PC-3 (cell line): Measurements from ENCODE around the gene FAM234A. TPM values are rescaled to one million over a fixed set of nuclear protein-coding genes. Genes with fewer than 3 reads are reported as not detected.

Source experiments
- ATAC-seq: fragments of 200-7000 bp; cut with Tn5 transposase; 2 replicates; pipeline ENCODE4 v1.9.1; 2020; ENCODE audit warnings: mild to moderate bottlenecking, moderate library complexity
- BruUV-seq: library from RNA; stranded (reverse); fragments of 400-500 nt; replicated peaks from 2 replicates; lab custom pipeline; 2021; lab: Mats Ljungman, UMichigan
- CTCF ChIA-PET: fragments of 300-600 bp; sonication (Branson Sonifier 250); formaldehyde crosslinking; loops from one replicate; lab custom pipeline; 2022; ENCODE audit warnings: antibody characterized with exemption; lab: Charles Lee
- POLR2A ChIA-PET: fragments of 300-600 bp; sonication (Branson Sonifier 250); formaldehyde crosslinking; loops from one replicate; lab custom pipeline; 2022; ENCODE audit warnings: antibody characterized with exemption; ENCODE audit not compliant: unreplicated experiment; lab: Charles Lee
- DNase-seq: peaks from one replicate; pipeline ENCODE4 v3.0.0-alpha.2; 2015
- H2AFZ ChIP-seq: fragments of 300-600 bp; sonication (generic); 2 replicates; pipeline ENCODE4 v1.6.0; 2016; ENCODE audit warnings: antibody characterized with exemption, low read length
- H3F3A ChIP-seq: fragments of 300-600 bp; sonication (generic); one replicate; pipeline ENCODE4 v1.6.0; 2017; ENCODE audit warnings: antibody characterized with exemption, low read length, control low read depth, mild to moderate bottlenecking; ENCODE audit not compliant: unreplicated experiment
- H3K27ac ChIP-seq: fragments of 300-600 bp; sonication (generic); 2 replicates; pipeline ENCODE4 v1.5.1; 2016; ENCODE audit warnings: mild to moderate bottlenecking, low read length
- H3K27me3 ChIP-seq: fragments of 300-600 bp; sonication (generic); 2 replicates; pipeline ENCODE4 v1.6.1; 2016; ENCODE audit warnings: low read length, mixed read lengths
- H3K36me3 ChIP-seq: fragments of 300-600 bp; sonication (generic); 2 replicates; pipeline ENCODE4 v1.6.1; 2016; ENCODE audit warnings: low read depth, mixed run types, low read length, mixed read lengths
- H3K4me1 ChIP-seq: fragments of 300-600 bp; sonication (generic); 2 replicates; pipeline ENCODE4 v1.5.1; 2016; ENCODE audit warnings: low read length; ENCODE audit not compliant: insufficient read depth
- H3K4me2 ChIP-seq: fragments of 300-600 bp; sonication (generic); 2 replicates; pipeline ENCODE4 v1.6.0; 2016; ENCODE audit warnings: low read length
- H3K4me3 ChIP-seq: fragments of 300-600 bp; sonication (generic); 2 replicates; pipeline ENCODE4 v1.5.1; 2016; ENCODE audit warnings: mild to moderate bottlenecking, low read length, mixed read lengths
- H3K79me2 ChIP-seq: fragments of 300-600 bp; sonication (generic); 2 replicates; pipeline ENCODE4 v1.6.1; 2017; ENCODE audit warnings: low read length, mixed read lengths
- H3K9ac ChIP-seq: fragments of 300-600 bp; sonication (generic); 2 replicates; pipeline ENCODE4 v1.6.0; 2016; ENCODE audit warnings: mild to moderate bottlenecking, low read length
- H3K9me2 ChIP-seq: fragments of 300-600 bp; sonication (generic); replicated peaks from 2 replicates; pipeline ENCODE4 v1.6.1; 2016; ENCODE audit warnings: mixed run types, low read length, mixed read lengths
- H3K9me3 ChIP-seq: fragments of 300-600 bp; sonication (generic); 2 replicates; pipeline ENCODE4 v1.6.1; 2016; ENCODE audit warnings: low read length, mixed read lengths
- H4K20me1 ChIP-seq: fragments of 300-600 bp; sonication (generic); 2 replicates; pipeline ENCODE4 v1.6.1; 2016; ENCODE audit warnings: low read length, mixed read lengths
- CTCF ChIP-seq: fragments of 300-600 bp; sonication (generic); conservative IDR thresholded peaks from 2 replicates; pipeline ENCODE4 v1.5.1; 2017; ENCODE audit warnings: antibody characterized with exemption, low read depth, mild to moderate bottlenecking, low read length
- EZH2 ChIP-seq: fragments of 300-600 bp; sonication (generic); IDR thresholded peaks from one replicate; pipeline ENCODE4 v1.6.1; 2017; ENCODE audit warnings: antibody characterized with exemption, mild to moderate bottlenecking, low read length; ENCODE audit not compliant: unreplicated experiment
- EZH2phosphoT487 ChIP-seq: fragments of 300-600 bp; sonication (generic); IDR thresholded peaks from 2 replicates; pipeline ENCODE4 v1.6.1; 2018; ENCODE audit warnings: mild to moderate bottlenecking, antibody characterized with exemption, low read length, borderline replicate concordance
- intact Hi-C: fragments of 100-400 bp; cut with micrococcal nuclease; formaldehyde crosslinking; loops from 2 replicates; pipeline ENCODE4 v1.9.0; 2023
- total RNA-seq: library from RNA; depleted of rRNA; stranded (reverse); fragments of >200 nt; gene quantifications from 2 replicates; pipeline ENCODE4 v1.2.3, GENCODE V29; 2014

Gene FAM234A
- total RNA-seq, 1 experiment from 2014 or later = 31.4 TPM

DNA sequence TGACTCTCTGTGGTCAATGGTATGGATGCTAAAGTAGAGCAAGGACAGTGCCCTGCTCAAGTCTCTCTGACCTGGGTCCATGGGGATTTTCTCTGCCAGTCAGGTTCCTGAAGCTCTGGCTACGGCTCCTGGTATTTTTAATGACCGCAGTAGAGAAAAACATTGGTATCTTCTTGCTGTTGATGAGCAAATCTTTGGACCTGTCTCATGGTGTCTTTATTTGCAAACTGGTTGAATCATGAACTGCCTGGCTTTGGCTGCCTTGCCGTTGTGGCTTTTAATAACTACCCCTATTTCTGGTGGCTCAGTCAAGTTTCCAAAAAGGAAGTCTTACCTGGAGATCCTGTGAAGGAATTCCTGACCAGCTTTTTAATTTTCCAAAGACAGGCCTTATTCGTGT lies 8.7 kb downstream of the FAM234A start:
- Histone ChIP-seq H3K4me1 (no peaks in the 10 kb centered on the region), H3K4me3 (no peak overlapping the region), H3K9me2 (no peaks in the 10 kb centered on the region), H3K9me3 (no peaks in the 10 kb centered on the region), H3K27me3 (no peaks in the 10 kb centered on the region), H3K79me2 (no peaks in the 10 kb centered on the region), H3K9ac (no peak overlapping the region), H3F3A (no peaks in the 10 kb centered on the region), H3K36me3 (no peaks in the 10 kb centered on the region), H3K4me2 (no peak overlapping the region), H2AFZ (no peak overlapping the region), H4K20me1 (no peaks in the 10 kb centered on the region), H3K27ac (no peak overlapping the region)
- no TSS peak for BruUV-seq
- DNase-seq (no peak), ATAC-seq (no peak)
- CTCF ChIA-PET = interaction anchor here (0.7 kb wide), 1 partner anchor 110 kb away, joined by 3 read pairs; no protein-coding TSS in a partner anchor
- intact Hi-C loops = no loop called here
- POLR2A ChIA-PET = no interaction called here
- TF ChIP-seq EZH2 (no peak), EZH2phosphoT487 (no peak), CTCF (no peak)

DNA sequence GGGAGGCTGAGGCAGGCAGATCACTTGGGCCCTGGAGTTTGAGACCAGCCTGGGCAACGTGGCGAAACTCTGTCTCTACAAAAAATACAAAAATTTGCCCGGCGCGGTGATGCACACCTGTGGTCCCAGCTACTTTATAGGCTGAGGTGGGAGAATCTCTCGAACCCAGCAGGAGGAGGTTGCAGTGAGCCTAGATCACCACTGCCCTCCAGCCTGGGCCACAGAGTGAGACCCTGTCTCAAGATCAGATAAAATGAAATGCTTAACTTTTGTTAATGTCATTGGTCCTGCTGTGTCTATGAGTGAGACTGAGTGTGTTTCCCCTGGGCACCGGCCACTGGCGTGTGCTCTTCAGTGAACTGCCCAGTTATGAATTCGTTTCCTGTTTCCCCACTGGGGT lies 10.5 kb downstream of the FAM234A start:
- Histone ChIP-seq H3K79me2 (no peaks in the 10 kb centered on the region), H3K4me3 (no peak overlapping the region), H3K4me2 (no peak overlapping the region), H3K4me1 (0 out of 2 replicates have a peak, but pooled peaks cover 1% of the 10 kb centered on the region), H4K20me1 (no peaks in the 10 kb centered on the region), H3K27ac (no peak overlapping the region), H3K36me3 (no peaks in the 10 kb centered on the region), H2AFZ (no peak overlapping the region), H3K9me3 (no peaks in the 10 kb centered on the region), H3F3A (no peaks in the 10 kb centered on the region), H3K9ac (no peak overlapping the region), H3K9me2 (no peaks in the 10 kb centered on the region), H3K27me3 (no peaks in the 10 kb centered on the region)
- no peak for TF ChIP-seq CTCF
- TF ChIP-seq EZH2 = no peak
- TF ChIP-seq EZH2phosphoT487 = no peak
- ChIA-PET CTCF (no interaction called here), POLR2A (no interaction called here)
- intact Hi-C loops = no loop called here
- ATAC-seq = no peak
- BruUV-seq = no TSS peak
- DNase-seq = no peak

GRCh38 chr16:247027-247426 lies 12.4 kb downstream of the FAM234A start:
- no peak overlapping the region for H3K4me3 ChIP-seq
- H4K20me1 ChIP-seq = no peaks in the 10 kb centered on the region
- no peaks in the 10 kb centered on the region for H3K9me3 ChIP-seq
- no peaks in the 10 kb centered on the region for H3K36me3 ChIP-seq
- intact Hi-C loops = no loop called here
- H3K27me3 ChIP-seq = no peaks in the 10 kb centered on the region
- H3F3A ChIP-seq = no peaks in the 10 kb centered on the region
- ChIA-PET CTCF (no interaction called here), POLR2A (no interaction called here)
- DNase-seq = no peak
- no peaks in the 10 kb centered on the region for H3K9me2 ChIP-seq
- no peak for TF ChIP-seq EZH2phosphoT487
- no peak for TF ChIP-seq CTCF
- TF ChIP-seq EZH2 = no peak
- H2AFZ ChIP-seq = no peak overlapping the region
- ATAC-seq = no peak
- no peaks in the 10 kb centered on the region for H3K79me2 ChIP-seq
- H3K27ac ChIP-seq = no peak overlapping the region
- H3K4me1 ChIP-seq = peaks cover 9% of the 10 kb centered on the region; the same call in 1 of the 2 replicates
- no TSS peak for BruUV-seq
- H3K4me2 ChIP-seq = no peak overlapping the region
- no peak overlapping the region for H3K9ac ChIP-seq
